Measurements from ENCODE around the gene ARHGAP29.

DNA sequence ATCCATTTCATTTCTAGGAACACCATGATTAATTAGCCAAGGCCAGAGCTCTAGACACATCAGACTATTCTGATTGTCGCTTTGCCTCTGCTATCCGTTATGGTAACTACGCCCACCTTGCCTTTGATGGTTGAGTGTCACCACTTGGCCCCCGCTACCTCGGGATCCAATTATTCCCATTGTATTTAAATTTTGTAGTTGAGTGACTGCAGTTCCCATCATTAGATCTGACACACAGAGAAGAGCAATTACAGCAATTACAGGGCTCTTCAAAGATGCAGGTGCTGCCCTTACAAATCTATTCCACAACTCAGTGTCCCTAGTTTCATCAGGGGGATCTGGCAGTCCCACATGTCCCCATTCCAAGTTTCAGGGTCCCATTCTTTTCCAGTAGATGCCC, 71.5 kb downstream of the ARHGAP29 start:
- TF ChIP-seq GATA2 (IDR thresholded peaks at IDR 0.05; ENCODE audit: low read depth, low read length) (no peak), GATA3 (IDR thresholded peaks at IDR 0.05; ENCODE audit: low read depth, low read length) (no peak)

All from SH-SY5Y (cell line).